Anterior cingulate cortex (tissue), 58 donors: ENCODE measurements around the gene IGFLR1.
A peak's percentile ranks its signal among the peaks of the same experiment; 100 is the strongest.
"Not testable (repeated sequence)": the region's sequence is repeated elsewhere in the genome, so short reads cannot be mapped to it uniquely, and the experiment has no call there.

Experiments
- DNase-seq, 58 donors: peaks; one replicate each; lab custom pipeline; 2025; lab: John Stamatoyannopoulos, UW

Gene IGFLR1

GRCh38 chr19:35727053-35727955, 14.9 kb downstream of the IGFLR1 start:
- DNase-seq: no peak

- no peak for DNase-seq
Measured at GRCh38 chr19:35725216-35725861, 16.9 kb downstream of the IGFLR1 start.

- no peak for DNase-seq
Measured at GRCh38 chr19:35724560-35724959, 17.7 kb downstream of the IGFLR1 start.

DNA sequence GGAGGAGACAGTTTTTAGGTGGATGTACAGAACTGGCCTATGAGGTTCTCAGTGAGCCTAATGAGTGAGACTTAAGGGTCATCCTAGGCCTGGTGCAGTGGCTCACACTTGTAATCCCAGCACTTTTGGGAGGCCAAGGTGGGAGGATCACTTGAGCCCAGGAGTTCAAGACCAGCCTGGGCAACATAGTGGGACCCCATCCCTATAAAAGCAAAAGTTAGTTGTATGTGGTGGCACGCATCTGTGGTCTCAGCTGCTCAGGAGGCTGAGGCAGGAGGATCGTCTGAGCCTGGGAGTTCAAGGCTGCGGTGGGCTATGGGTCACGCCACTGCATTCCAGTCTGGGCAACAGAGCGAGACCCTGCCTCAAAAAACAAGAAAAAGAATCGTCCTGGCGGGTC, 18.1 kb downstream of the IGFLR1 start:
- not testable (repeated sequence) for DNase-seq

GRCh38 chr19:35723671-35724070, 18.6 kb downstream of the IGFLR1 start:
- DNase-seq: no peak

DNA sequence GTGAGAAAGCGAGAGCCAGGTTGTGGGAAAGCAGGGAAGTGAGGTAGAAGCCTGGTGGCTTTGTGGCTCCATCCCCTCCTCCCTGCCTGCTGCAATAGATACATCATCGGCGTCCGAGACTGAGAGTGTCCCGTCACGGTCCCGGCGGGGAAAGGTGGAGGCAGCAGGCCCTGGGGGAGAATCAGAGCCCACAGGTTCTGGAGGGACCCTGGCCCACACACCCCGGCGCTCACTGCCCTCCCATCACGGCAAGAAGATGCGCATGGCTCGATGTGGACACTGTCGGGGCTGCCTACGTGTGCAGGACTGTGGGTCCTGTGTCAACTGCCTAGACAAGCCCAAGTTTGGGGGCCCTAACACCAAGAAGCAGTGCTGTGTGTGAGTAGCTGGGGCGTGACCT, 19.4 kb downstream of the IGFLR1 start:
- DNase-seq: no peak

DNA sequence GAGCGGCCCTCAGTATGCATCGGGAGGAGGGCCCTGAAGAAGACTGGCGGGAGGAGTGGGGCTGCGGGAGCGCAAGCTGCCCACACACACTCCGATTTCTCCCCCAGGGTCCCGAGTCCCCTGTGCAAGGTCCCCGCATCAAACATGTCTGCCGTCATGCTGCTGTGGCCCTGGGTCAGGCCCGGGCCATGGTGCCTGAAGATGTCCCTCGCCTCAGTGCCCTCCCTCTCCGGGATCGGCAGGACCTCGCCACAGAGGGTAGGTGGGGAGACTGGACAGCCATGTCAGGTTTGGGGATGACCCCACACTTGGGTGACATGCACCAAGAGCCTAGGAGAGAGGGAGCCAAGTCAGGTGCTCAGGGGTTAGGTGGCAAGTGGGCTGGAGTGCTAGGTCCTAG, 19.8 kb downstream of the IGFLR1 start:
- no peak for DNase-seq

DNA sequence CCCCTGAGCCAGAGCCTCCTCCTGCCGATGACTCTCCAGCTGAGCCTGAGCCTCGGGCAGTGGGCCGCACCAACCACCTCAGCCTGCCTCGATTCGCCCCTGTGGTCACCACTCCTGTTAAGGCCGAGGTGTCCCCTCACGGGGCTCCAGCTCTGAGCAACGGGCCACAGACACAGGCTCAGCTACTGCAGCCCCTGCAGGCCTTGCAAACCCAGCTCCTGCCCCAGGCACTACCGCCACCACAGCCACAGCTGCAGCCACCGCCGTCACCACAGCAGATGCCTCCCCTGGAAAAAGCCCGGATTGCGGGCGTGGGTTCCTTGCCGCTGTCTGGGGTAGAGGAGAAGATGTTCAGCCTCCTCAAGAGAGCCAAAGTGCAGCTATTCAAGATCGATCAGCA, 20.9 kb downstream of the IGFLR1 start:
- no peak for DNase-seq

- no peak for DNase-seq
Measured at GRCh38 chr19:35720648-35721047, 21.6 kb downstream of the IGFLR1 start.

GRCh38 chr19:35720163-35720524, 22.1 kb downstream of the IGFLR1 start:
- DNase-seq: no peak

GRCh38 chr19:35719402-35720162, 22.7 kb downstream of the IGFLR1 start:
- DNase-seq: no peak

- DNase-seq: peak in 17 of 58 donors; percentile 4 to 53 (median 25)
Measured at GRCh38 chr19:35718345-35719041, 23.8 kb downstream of the IGFLR1 start.

DNA sequence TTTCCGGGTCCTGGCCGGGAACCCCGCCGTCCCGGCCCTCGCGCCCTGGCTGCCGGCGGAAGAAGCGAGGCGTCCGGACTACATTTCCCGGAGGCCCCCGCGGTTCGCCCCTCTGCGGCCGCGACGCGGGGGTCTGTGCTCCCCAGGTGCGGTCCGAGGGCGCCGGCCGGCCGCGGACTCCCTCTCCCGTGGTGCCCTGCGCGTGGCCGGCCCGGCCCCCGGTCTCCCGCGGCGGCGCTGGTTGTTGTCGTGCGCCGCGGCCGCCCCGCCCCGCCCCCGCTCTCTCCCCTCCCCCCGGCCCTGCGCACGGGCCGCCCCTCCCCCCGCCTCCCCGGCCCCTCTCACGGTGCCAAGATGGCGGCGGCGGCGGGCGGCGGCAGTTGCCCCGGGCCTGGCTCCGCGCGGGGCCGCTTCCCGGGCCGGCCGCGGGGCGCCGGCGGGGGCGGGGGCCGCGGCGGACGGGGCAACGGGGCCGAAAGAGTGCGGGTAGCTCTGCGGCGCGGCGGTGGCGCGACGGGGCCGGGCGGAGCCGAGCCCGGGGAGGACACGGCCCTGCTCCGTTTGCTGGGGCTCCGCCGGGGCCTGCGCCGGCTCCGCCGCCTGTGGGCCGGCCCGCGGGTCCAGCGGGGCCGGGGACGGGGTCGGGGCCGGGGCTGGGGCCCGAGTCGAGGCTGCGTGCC, 24.4 kb downstream of the IGFLR1 start, which contains the start of gene KMT2B:
Gene KMT2B, plus strand, starts transcription at position 339 of the 680 bp plus-strand sequence. Its CDS starts 16 bp downstream, at position 355.
- peak in 24 of 58 donors; percentile 73 to 96 (median 93) for DNase-seq

GRCh38 chr19:35716801-35717664, 25.2 kb downstream of the IGFLR1 start:
- peak; percentile 60 to 96 (median 89) for DNase-seq

DNA sequence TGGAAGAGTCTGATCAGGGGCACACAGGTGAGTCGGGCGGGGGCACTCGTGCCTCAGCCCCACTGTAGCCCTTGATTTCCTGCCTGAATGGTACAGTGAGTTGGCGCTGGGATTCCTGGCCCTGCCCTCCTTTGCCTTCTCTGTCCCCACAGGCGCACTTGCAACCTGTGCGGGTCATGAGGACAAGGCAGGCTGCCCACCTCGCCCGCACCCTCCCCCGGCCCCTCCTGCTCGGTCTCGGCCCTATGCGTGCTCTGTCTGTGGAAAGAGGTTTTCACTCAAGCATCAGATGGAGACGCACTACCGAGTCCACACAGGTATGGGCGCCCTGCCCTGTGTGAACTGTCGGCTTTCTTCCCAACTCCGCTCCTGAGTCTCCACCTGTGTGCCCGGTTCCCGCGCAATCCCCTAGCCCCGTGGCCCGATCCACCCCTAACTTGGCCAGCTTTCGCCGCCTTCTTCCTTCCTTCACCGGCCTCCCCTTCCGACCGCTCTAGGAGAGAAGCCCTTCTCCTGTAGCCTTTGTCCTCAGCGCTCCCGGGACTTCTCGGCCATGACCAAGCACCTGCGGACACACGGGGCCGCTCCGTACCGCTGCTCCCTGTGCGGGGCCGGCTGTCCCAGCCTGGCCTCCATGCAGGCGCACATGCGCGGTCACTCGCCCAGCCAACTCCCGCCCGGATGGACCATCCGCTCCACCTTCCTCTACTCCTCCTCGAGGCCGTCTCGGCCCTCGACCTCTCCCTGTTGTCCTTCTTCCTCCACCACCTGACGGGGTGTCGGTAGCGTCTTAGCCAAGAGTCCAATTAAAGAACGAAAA, 26.1 kb downstream of the IGFLR1 start:
- DNase-seq: peak in 37 of 58 donors; percentile 25 to 83 (median 69)

GRCh38 chr19:35715355-35715809, 26.9 kb downstream of the IGFLR1 start:
- no peak for DNase-seq

DNA sequence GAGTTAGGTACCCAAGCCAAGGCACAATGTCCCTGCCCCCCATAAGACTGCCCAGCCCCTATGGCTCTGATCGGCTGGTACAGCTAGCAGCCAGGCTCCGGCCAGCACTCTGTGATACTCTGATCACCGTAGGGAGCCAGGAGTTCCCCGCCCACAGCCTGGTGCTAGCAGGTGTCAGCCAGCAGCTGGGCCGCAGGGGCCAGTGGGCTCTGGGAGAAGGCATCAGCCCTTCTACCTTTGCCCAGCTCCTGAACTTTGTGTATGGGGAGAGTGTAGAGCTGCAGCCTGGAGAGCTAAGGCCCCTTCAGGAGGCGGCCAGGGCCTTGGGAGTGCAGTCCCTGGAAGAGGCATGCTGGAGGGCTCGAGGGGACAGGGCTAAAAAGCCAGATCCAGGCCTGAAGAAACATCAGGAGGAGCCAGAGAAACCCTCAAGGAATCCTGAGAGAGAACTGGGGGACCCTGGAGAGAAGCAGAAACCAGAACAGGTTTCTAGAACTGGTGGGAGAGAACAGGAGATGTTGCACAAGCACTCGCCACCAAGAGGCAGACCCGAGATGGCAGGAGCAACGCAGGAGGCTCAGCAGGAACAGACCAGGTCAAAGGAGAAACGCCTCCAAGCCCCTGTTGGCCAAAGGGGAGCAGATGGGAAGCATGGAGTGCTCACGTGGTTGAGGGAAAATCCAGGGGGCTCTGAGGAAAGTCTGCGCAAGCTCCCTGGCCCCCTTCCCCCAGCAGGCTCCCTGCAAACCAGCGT, 27.5 kb downstream of the IGFLR1 start:
- no peak for DNase-seq
